Loucy (cell line): ENCODE results near the gene NDC80.

ENCODE experiments used
- EZH2phosphoT487 ChIP-seq: fragments of 200-600 bp; IDR thresholded peaks from 2 replicates; pipeline ENCODE4 v1.6.1; 2018; ENCODE audit warnings: antibody characterized with exemption, mild to moderate bottlenecking, moderate library complexity, borderline replicate concordance
- TF ChIP-seq, protein P1 (sequence below): fragments of 200-600 bp; sonication (generic); conservative IDR thresholded peaks from 2 replicates; pipeline ENCODE4 v1.5.1; 2014; ENCODE audit warnings: mild to moderate bottlenecking, antibody characterized with exemption, low read length

DNA sequence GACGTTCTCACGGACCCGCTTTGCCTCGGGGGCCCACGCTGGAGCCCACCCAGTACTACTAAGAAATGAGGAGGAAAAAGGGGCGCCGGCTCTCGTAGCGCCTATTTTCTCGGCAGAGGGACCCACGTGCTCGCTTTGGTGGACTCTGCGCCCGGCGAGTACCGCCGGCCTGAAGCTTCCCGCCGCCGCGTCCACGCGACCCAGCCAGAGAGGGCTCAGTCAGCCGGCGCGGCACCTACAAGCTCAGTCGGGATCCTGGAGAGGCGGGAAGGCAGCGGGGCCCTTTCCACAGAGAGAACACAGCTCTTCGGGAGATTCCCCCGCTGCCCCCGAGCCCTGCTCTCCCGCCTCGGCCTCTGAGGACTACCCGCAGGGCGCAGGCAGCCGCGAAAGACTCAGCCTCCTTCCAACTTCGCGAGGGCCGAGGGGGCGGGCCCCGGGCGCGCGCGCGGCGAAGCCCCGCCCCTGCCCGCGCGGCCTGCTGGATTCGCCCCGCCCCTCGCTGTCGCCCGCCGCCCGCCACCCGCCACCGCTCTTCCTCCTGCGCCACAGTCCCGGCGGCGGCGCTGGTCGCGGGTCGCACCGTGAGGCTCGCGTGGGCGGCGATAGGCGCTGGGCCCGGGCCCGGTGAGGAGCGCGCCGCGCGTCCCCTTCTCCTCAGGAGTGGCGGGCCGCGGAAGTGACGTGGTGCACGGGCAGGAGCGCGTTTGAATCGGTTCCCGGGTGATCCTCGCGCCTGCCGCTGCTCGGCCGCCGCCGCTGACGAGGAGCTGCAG, 84.0 kb downstream of the NDC80 start, which contains the start of gene SMCHD1:
- TF ChIP-seq, protein P1, sequence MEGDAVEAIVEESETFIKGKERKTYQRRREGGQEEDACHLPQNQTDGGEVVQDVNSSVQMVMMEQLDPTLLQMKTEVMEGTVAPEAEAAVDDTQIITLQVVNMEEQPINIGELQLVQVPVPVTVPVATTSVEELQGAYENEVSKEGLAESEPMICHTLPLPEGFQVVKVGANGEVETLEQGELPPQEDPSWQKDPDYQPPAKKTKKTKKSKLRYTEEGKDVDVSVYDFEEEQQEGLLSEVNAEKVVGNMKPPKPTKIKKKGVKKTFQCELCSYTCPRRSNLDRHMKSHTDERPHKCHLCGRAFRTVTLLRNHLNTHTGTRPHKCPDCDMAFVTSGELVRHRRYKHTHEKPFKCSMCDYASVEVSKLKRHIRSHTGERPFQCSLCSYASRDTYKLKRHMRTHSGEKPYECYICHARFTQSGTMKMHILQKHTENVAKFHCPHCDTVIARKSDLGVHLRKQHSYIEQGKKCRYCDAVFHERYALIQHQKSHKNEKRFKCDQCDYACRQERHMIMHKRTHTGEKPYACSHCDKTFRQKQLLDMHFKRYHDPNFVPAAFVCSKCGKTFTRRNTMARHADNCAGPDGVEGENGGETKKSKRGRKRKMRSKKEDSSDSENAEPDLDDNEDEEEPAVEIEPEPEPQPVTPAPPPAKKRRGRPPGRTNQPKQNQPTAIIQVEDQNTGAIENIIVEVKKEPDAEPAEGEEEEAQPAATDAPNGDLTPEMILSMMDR = no peak
- no peak for TF ChIP-seq EZH2phosphoT487
